K562 (cell line): ENCODE measurements around the gene OTOG. TPM values are rescaled to one million over a fixed set of nuclear protein-coding genes. Genes with fewer than 3 reads are reported as not detected.

Experiments
- BACH1 ChIP-seq: fragments of 200-800 bp; sonication (Bioruptor generic); IDR thresholded peaks from 2 replicates; pipeline ENCODE4 v1.6.1; 2016; ENCODE audit warnings: missing genetic modification characterization, missing compliant biosample characterization
- BHLHE40 ChIP-seq: IDR thresholded peaks from 2 replicates; pipeline ENCODE4 v1.6.1; 2011; ENCODE audit warnings: low read length, improper control_type of control experiment
- EP400 ChIP-seq: fragments of 450-650 bp; IDR thresholded peaks from 2 replicates; pipeline ENCODE4 v1.6.1; 2017; ENCODE audit warnings: antibody characterized with exemption, mild to moderate bottlenecking, moderate library complexity
- FOSL1 ChIP-seq: fragments of 200-800 bp; sonication (Bioruptor generic); conservative IDR thresholded peaks from 2 replicates; pipeline ENCODE4 v1.6.1; 2016; ENCODE audit warnings: missing genetic modification characterization, missing compliant biosample characterization
- HOMEZ ChIP-seq: fragments of 250-450 bp; sonication (Bioruptor Pico); IDR thresholded peaks from 2 replicates; pipeline ENCODE4 v1.4.0; 2020; ENCODE audit warnings: mild to moderate bottlenecking, moderate library complexity
- KDM4B ChIP-seq, 2 experiments: fragments of 450-650 bp in 1 of 2; sonication (generic) in 1 of 2; IDR thresholded peaks; 2 replicates each; pipeline ENCODE4 v1.6.1; 2016 to 2017; ENCODE audit warnings: borderline replicate concordance in 2 of 2, antibody characterized with exemption in 1 of 2, low read depth in 1 of 2, mild to moderate bottlenecking in 1 of 2
- LARP7 ChIP-seq: fragments of 450-650 bp; IDR thresholded peaks from 2 replicates; pipeline ENCODE4 v1.6.1; 2016
- MIER1 ChIP-seq: fragments of 450-650 bp; IDR thresholded peaks from 2 replicates; pipeline ENCODE4 v1.6.1; 2016; ENCODE audit warnings: antibody characterized with exemption, mild to moderate bottlenecking, low read depth
- SMAD4 ChIP-seq: fragments of 250-450 bp; sonication (Bioruptor Pico); conservative IDR thresholded peaks from 2 replicates; pipeline ENCODE4 v1.8.0; 2021; ENCODE audit warnings: inconsistent platforms, mild to moderate bottlenecking, moderate library complexity
- SP2 ChIP-seq: IDR thresholded peaks from 2 replicates; pipeline ENCODE4 v1.6.1; 2011; ENCODE audit warnings: mild to moderate bottlenecking, low read depth, low read length, moderate library complexity; ENCODE audit not compliant: poor library complexity, severe bottlenecking; ENCODE audit errors: extremely low read depth
- U2AF1 ChIP-seq: fragments of 200-400 bp; formaldehyde crosslinking; optimal IDR thresholded peaks from 2 replicates; pipeline ENCODE3; 2017; ENCODE audit warnings: mild to moderate bottlenecking, low read depth, low read length, moderate library complexity
- ZFP36 ChIP-seq: fragments of 150-350 bp; IDR thresholded peaks from 2 replicates; pipeline ENCODE4 v1.6.1; 2018; ENCODE audit warnings: low read length, low read depth; ENCODE audit not compliant: partially characterized antibody
- ZNF24 ChIP-seq: fragments of 450-650 bp; IDR thresholded peaks from 2 replicates; pipeline ENCODE4 v1.6.1; 2016
- ZNF830 ChIP-seq: fragments of 250-450 bp; sonication (Bioruptor Pico); IDR thresholded peaks from 2 replicates; pipeline ENCODE4 v1.5.0; 2021; ENCODE audit warnings: mild to moderate bottlenecking
- polyA plus RNA-seq, 8 experiments: library from polyadenylated mRNA; depleted of rRNA in 4 of 8; stranded (reverse) in 5 of 8; unstranded in 3 of 8; fragments of >200 nt; fragmentation: Nextera tagmentation in 2 of 8; fragmentation: Illumina TruSeq in 1 of 8; extraction: Ambion mirVana in 2 of 8; extraction: Trizol in 1 of 8; gene quantifications; 2 replicates each; pipeline versions ENCODE4 v1.2.1 to v1.2.3, GENCODE V29; 2011 to 2014; ENCODE audit warnings: inconsistent platforms in 1 of 8, missing spikeins in 1 of 8
- total RNA-seq, 7 experiments: library from RNA; depleted of rRNA in 6 of 7; stranded (reverse); fragments of >200 nt in 6 of 7; fragmentation: Illumina TruSeq in 2 of 7; extraction: Trizol in 2 of 7; gene quantifications; 2 replicates each; pipeline versions ENCODE4 v1.2.1 to v1.2.3, GENCODE V29; 2011 to 2021; ENCODE audit warnings: low replicate concordance in 1 of 7
- TF ChIP-seq, protein P1 (sequence below): sonication (generic); formaldehyde crosslinking; IDR thresholded peaks from 2 replicates; pipeline ENCODE4 v1.8.1; 2023; ENCODE audit warnings: mild to moderate bottlenecking, missing genetic modification reagents
- TF ChIP-seq, protein P2 (sequence below): fragments of 250-450 bp; sonication (Bioruptor Pico); IDR thresholded peaks from 2 replicates; pipeline ENCODE4 v1.4.0; 2020; ENCODE audit warnings: borderline replicate concordance
- TF ChIP-seq, protein P3 (sequence below): fragments of 250-450 bp; sonication (Bioruptor Pico); IDR thresholded peaks from 2 replicates; pipeline ENCODE4 v1.4.0; 2020; ENCODE audit warnings: mild to moderate bottlenecking
- TF ChIP-seq, protein P4 (sequence below): fragments of 250-450 bp; sonication (Bioruptor Pico); IDR thresholded peaks from 2 replicates; pipeline ENCODE4 v1.8.0; 2022; ENCODE audit warnings: inconsistent platforms, mild to moderate bottlenecking, moderate library complexity, borderline replicate concordance
- TF ChIP-seq, protein P5 (sequence below): sonication (generic); formaldehyde crosslinking; IDR thresholded peaks from 2 replicates; pipeline ENCODE4 v1.8.0; 2022; ENCODE audit warnings: missing genetic modification reagents, mild to moderate bottlenecking, borderline replicate concordance

The OTOG gene
- total and polyA plus RNA-seq, 9 of the 15 experiments (the other 6 are each of a cell fraction or from before 2014, with no cell fraction given): not detected

- TF ChIP-seq, protein P1, sequence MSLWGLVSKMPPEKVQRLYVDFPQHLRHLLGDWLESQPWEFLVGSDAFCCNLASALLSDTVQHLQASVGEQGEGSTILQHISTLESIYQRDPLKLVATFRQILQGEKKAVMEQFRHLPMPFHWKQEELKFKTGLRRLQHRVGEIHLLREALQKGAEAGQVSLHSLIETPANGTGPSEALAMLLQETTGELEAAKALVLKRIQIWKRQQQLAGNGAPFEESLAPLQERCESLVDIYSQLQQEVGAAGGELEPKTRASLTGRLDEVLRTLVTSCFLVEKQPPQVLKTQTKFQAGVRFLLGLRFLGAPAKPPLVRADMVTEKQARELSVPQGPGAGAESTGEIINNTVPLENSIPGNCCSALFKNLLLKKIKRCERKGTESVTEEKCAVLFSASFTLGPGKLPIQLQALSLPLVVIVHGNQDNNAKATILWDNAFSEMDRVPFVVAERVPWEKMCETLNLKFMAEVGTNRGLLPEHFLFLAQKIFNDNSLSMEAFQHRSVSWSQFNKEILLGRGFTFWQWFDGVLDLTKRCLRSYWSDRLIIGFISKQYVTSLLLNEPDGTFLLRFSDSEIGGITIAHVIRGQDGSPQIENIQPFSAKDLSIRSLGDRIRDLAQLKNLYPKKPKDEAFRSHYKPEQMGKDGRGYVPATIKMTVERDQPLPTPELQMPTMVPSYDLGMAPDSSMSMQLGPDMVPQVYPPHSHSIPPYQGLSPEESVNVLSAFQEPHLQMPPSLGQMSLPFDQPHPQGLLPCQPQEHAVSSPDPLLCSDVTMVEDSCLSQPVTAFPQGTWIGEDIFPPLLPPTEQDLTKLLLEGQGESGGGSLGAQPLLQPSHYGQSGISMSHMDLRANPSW (CRISPR knock-in tag): no peak
- TF ChIP-seq HOMEZ (CRISPR knock-in tag) (no peak), SMAD4 (CRISPR knock-in tag) (0 out of 2 replicates have a peak, but pooled peaks have one; percentile 17), BACH1 (tag) (no peak), BHLHE40 (peak; percentile 70), ZFP36 (peak; percentile 28), LARP7 (no peak), ZNF24 (no peak), FOSL1 (tag) (no peak), MIER1 (no peak), ZNF830 (CRISPR knock-in tag) (no peak), SP2 (no peak), KDM4B (IDR thresholded peaks at IDR 0.05; ENCODE audit: borderline replicate concordance in 2 of 2, low read depth in 1 of 2) (no peak), U2AF1 (no peak), EP400 (no peak)
- TF ChIP-seq, protein P2, sequence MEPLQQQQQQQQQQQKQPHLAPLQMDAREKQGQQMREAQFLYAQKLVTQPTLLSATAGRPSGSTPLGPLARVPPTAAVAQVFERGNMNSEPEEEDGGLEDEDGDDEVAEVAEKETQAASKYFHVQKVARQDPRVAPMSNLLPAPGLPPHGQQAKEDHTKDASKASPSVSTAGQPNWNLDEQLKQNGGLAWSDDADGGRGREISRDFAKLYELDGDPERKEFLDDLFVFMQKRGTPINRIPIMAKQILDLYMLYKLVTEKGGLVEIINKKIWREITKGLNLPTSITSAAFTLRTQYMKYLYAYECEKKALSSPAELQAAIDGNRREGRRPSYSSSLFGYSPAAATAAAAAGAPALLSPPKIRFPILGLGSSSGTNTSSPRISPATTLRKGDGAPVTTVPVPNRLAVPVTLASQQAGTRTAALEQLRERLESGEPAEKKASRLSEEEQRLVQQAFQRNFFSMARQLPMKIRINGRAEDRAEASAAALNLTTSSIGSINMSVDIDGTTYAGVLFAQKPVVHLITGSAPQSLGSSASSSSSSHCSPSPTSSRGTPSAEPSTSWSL: no peak
- TF ChIP-seq, protein P3, sequence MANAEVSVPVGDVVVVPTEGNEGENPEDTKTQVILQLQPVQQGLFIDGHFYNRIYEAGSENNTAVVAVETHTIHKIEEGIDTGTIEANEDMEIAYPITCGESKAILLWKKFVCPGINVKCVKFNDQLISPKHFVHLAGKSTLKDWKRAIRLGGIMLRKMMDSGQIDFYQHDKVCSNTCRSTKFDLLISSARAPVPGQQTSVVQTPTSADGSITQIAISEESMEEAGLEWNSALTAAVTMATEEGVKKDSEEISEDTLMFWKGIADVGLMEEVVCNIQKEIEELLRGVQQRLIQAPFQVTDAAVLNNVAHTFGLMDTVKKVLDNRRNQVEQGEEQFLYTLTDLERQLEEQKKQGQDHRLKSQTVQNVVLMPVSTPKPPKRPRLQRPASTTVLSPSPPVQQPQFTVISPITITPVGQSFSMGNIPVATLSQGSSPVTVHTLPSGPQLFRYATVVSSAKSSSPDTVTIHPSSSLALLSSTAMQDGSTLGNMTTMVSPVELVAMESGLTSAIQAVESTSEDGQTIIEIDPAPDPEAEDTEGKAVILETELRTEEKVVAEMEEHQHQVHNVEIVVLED (CRISPR knock-in tag): no peak
- TF ChIP-seq, protein P4, sequence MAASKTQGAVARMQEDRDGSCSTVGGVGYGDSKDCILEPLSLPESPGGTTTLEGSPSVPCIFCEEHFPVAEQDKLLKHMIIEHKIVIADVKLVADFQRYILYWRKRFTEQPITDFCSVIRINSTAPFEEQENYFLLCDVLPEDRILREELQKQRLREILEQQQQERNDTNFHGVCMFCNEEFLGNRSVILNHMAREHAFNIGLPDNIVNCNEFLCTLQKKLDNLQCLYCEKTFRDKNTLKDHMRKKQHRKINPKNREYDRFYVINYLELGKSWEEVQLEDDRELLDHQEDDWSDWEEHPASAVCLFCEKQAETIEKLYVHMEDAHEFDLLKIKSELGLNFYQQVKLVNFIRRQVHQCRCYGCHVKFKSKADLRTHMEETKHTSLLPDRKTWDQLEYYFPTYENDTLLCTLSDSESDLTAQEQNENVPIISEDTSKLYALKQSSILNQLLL (CRISPR knock-in tag): no peak
- TF ChIP-seq, protein P5, sequence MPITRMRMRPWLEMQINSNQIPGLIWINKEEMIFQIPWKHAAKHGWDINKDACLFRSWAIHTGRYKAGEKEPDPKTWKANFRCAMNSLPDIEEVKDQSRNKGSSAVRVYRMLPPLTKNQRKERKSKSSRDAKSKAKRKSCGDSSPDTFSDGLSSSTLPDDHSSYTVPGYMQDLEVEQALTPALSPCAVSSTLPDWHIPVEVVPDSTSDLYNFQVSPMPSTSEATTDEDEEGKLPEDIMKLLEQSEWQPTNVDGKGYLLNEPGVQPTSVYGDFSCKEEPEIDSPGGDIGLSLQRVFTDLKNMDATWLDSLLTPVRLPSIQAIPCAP: no peak
Measured at GRCh38 chr11:17528181-17528691, 18.8 kb upstream of the OTOG start (continued).
